D341Med (cell line): ENCODE data around the gene CHCHD4.
"Not testable (repeated sequence)": the region's sequence is repeated elsewhere in the genome, so short reads cannot be mapped to it uniquely, and the experiment has no call there.

Experiments
- DNase-seq: peaks from one replicate; pipeline ENCODE4 v3.0.0; 2012; ENCODE audit warnings: low spot score

CHCHD4 gene

GRCh38 chr3:14134291-14134690 is 9.6 kb upstream of the CHCHD4 start:
- no peak for DNase-seq

- DNase-seq, result no peak
Observed at GRCh38 chr3:14133876-14134275, 9.2 kb upstream of the CHCHD4 start.

GRCh38 chr3:14133188-14133800 is 8.6 kb upstream of the CHCHD4 start:
- DNase-seq, result no peak

DNA sequence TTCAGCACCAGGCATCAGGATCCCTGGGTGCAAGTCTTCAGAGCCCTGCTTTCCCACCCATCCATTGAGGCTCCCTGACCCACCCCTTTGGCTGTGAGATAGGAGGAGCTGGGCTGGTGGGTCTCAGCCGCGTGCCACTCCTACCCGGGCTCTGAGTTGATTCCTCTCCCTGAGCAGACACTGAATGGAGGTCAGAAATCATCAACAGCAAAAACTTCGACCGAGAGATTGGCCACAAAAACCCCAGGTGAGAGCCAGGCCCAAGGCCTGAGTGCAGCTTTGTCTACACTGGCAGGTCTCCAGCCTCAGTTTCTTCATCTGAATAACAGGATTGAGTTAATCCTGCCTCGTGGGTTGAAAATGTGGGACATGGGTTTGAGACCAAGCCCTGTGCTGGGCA is 8.0 kb upstream of the CHCHD4 start:
- no peak for DNase-seq

DNA sequence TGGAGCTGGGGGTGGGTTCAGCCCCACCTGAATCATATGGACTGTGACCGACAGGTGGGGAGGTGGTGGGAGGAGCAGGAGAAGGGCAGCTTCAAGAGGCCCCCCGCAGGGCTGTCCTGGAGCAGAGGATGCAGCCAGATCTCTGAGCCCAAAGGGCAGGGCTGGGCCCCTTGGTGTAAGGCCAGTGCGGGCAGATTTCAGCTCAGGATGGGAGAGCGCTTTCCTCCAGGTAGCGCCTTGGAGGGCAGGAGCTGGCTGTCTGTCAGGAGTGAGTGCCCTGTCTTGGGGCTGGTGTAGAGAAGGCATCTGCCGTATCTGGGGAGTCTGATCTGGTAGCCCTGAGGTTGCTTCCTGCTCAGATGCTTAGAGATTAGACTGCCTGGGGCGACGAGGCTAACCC is 7.5 kb upstream of the CHCHD4 start:
- no peak for DNase-seq

GRCh38 chr3:14131134-14131533 is 6.5 kb upstream of the CHCHD4 start:
- DNase-seq, result no peak

GRCh38 chr3:14130707-14131106 is 6.0 kb upstream of the CHCHD4 start:
- no peak for DNase-seq

DNA sequence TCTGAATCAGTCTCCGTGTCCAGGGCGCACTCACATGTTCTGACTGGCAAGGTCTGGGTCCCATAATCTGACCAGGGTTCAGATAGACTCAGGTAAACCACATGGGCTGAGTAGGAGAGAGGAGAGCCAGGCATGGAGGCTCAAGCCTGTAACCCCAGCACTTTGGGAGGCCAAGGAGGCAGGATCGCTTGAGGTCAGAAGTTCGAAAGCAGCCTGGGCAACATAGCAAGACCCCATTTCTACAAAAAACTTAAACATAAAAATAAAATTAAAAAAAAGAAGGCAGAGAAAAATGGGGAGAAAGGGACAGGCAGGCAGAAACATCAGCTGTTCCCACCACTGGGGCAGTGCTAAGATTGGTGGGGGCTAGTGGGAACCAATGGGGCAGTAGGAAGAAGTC is 5.6 kb upstream of the CHCHD4 start:
- DNase-seq, result no peak

DNA sequence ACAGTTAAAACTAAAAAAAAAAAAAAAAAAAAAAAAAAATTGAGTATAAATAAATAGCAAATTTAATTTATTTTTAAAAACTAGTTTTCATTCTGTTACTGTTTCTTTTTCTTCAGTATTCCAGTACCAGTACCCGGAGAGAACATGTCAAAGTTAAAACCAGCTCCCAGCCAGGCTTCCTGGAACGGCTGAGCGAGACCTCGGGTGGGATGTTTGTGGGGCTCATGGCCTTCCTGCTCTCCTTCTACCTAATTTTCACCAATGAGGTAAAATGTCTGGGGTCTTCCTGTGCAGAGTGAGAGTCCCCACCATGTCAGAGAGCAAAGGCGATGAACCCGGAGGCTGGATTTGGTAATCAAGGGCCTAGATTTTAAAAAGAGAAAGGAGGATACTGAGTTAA is 4.6 kb upstream of the CHCHD4 start:
- DNase-seq, result no peak

GRCh38 chr3:14128724-14129123 is 4.1 kb upstream of the CHCHD4 start:
- DNase-seq, result no peak

- DNase-seq, result no peak
Observed at GRCh38 chr3:14127516-14128161, 3.0 kb upstream of the CHCHD4 start.

GRCh38 chr3:14126887-14127505 is 2.3 kb upstream of the CHCHD4 start:
- DNase-seq, result no peak

DNA sequence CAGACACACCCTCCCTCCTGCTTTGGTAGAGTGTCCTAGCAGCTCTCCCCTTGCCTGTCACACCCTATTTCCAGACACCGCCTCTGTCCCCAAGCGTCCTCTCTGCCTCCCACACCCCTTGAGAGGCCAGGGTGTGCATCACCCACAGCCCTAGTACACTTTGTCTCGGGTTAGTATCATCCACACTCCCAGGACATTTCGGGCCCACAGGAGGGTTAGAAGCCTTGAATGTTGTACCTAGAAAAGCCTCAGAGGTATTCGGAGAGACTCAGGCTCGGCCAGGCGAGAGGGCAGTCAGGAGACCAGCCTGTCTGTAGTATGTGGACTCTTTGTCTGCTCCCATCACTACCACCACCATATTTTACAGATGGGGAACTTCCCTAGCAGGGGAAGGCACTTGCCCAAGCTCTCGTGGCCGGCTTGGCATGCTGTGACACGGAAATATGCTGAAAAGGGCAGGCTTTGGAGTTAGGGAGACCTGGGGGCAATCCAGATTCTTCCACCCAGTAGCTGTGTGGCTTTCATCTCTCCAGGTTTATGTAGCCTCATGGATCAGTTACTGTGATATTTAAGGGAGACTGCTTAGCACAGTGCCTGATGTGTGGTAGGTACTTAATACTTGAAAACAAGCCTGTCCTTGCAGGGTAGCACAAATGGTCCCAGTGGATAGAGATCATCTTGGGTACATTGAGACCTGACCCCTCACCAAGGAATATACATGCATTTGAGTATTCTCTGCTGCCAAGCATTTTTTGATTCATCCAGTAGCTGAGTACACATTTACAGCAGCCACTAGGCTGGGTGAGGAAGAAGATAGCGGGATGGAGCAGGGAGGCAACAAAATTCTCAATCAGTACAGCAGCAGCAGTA is 1.6 kb upstream of the CHCHD4 start:
- DNase-seq, result no peak

DNA sequence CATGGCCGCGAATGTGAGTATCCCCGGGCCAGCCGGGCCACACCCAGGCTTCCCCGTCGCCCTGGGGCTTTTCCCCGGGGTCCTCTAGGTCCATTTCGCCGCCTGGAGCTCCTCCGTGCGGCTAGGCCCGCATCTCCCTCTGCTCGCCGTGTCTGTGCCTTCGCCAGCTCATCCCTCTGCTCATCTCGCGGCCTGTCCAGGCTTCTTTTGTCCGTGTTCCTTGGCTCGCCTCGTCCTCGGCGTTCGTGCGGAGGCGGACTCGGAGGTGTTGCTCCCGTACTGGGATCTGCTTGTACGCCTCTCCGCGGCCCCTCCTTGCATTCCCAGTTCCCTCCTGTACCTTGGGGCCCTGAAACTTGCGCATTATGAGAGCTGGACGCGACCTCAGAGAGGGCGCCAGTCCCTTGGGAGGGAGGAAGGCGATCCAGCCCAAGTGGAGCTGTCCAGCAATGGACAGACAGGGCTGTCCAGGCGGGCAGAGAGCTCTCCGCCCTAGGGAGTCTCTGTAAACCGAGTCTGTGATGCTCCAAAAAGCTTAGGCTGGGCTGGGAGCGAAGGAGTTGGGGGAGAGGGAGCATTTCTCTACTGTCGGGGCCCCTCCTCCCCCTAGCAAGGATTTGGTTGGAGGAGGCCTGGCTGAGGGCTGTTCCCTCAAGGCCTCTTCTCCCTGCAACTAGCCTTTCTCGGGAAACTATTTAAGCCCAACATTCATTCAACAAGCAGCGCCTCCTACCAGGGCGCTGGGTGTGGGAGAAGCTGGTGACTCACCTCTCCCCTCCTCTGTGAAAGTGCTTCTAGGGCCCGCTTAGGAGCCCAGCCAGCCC is 735 bp upstream of the CHCHD4 start:
- DNase-seq, result peak; percentile 59

DNA sequence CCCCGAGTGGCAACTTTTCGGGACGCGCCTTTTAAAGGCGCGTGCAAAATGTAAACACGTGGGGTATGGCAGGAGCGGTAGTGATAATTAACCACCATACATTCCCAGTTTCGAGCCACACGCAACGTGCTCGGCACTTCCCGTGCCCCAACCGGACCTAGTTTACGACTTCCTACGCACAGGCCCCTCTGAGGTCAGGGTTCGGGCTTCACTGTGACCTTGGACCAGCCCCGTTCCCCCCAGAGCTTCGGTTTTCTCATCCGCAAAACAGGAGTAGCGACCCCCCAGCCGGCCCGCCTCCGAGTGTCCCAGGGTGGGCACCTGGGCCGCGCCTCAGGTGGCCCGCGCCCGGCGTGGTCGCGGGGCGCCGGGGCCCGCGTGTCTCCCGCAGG is 451 bp downstream of the CHCHD4 start:
- DNase-seq, result peak; percentile 74

DNA sequence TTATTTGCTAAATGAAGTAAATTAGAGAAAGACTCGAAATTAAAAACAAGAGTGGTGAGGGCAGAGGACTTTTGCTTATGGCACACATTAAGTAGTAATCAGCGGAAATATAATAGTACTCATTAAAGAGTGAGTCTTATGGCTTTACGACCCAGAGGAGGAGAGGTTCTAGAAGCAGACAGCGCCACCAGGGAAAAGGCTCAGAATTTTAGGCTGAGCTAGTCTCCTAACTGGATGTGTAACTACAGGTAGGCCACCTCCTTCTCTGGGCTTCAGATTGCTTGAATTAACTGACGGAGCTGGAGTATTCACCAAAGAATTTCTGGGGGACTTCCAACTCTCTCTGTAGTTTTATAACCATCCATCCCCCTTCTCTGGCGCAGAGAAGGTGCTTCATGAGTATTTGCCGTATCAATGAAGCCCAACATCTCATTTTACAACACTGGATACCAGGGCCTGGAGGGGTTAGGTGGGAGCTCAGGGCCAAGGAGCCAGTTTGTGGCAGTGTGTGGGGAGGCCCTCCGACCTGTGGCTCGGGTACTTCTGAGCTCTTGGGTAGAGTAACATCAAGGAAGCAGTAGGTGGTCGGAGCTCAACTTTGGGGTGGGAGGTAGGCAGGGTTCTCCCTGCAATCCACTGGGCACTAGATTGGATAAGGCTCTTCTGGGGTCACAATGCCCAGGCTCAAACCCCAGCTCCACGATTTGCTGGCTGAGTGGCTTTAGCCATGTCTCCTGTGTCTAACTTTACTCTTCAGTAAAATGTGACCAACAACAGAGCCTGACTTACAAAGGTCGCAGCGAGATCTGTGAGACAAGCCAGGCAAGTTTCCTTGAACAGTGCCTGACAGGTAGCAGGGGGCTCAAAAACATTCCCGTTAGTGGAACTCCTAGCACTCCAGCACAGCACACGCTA is 1.1 kb downstream of the CHCHD4 start:
- no peak for DNase-seq

GRCh38 chr3:14122301-14122700 is 2.4 kb downstream of the CHCHD4 start:
- no peak for DNase-seq

- no peak for DNase-seq
Observed at GRCh38 chr3:14121859-14122258, 2.8 kb downstream of the CHCHD4 start.

DNA sequence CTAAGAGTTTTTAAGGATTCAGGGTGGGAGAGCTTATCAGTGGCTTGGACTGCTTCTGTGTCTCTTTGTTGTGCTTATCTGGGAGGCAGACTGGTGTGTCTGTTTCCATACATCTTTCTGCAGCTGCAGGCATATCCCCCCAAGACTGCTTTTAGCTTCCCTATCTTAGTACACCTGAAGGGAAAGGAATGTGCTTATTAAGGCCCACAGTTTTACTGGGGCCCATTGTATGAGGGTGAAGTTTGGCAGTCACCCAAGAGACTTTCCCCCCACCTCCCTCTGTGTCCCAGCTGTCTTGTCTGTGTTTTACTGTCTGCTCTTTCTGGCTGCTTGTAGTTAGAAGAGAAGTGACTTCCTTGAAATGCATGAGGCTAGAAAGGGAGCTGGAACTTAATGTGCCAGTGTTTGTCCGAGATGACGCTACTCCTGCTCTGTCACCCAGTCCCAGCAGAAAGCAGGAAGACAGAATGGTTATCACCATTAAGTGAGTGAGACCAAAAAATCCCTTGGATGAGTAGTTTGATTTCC is 3.7 kb downstream of the CHCHD4 start:
- not testable (repeated sequence) for DNase-seq

- no peak for DNase-seq
Observed at GRCh38 chr3:14120111-14120920, 4.4 kb downstream of the CHCHD4 start.
